ENCODE data around the gene DPP3. TPM values are rescaled to one million over a fixed set of nuclear protein-coding genes. Genes with fewer than 3 reads are reported as not detected.

The DPP3 gene
- total and polyA plus RNA-seq, 7 experiments from 2014 or later = 15.8 to 75.7 (median 19.4) TPM

Other genes starting within 250 kb of the DPP3 start
- 10 to 100 TPM; 26.7 to 53.6 (median 41.5) TPM for gene KLC2, start 222.7 kb upstream of the DPP3 start, total RNA-seq
- gene KLC2, start 222.7 kb upstream of the DPP3 start, polyA plus RNA-seq = 1 to 10 TPM; 5.5 to 7.6 TPM
- gene RAB1B, start 211.8 kb upstream of the DPP3 start, total RNA-seq = 100 to 1,000 TPM in 1 of 5 experiments, 10 to 100 TPM in 4; 60.6 to 151 (median 70.7) TPM
- 10 to 100 TPM; 11.3 to 13.5 TPM for gene RAB1B, start 211.8 kb upstream of the DPP3 start, polyA plus RNA-seq
- 10 to 100 TPM in 1 of 5 experiments, 1 to 10 TPM in 4; 1.3 to 12.3 (median 2.9) TPM for gene CNIH2, start 202.3 kb upstream of the DPP3 start, total RNA-seq
- not detected for gene CNIH2, start 202.3 kb upstream of the DPP3 start, polyA plus RNA-seq
- gene YIF1A, start 191.3 kb upstream of the DPP3 start, total RNA-seq = 10 to 100 TPM; 25.0 to 66.2 (median 33.3) TPM
- gene YIF1A, start 191.3 kb upstream of the DPP3 start, polyA plus RNA-seq = 10 to 100 TPM; 49.3 to 49.5 TPM
- under 1 TPM in 2 of 5 experiments, not detected in 3; 0.11 to 0.29 TPM for gene TMEM151A, start 188.5 kb upstream of the DPP3 start, total RNA-seq
- not detected for gene TMEM151A, start 188.5 kb upstream of the DPP3 start, polyA plus RNA-seq
- gene CD248, start 163.4 kb upstream of the DPP3 start, total RNA-seq = 1 to 10 TPM in 4 of 5 experiments, under 1 TPM in 1; 0.36 to 4.6 (median 1.8) TPM
- gene CD248, start 163.4 kb upstream of the DPP3 start, polyA plus RNA-seq = 10 to 100 TPM; 10.6 to 10.9 TPM
- gene RIN1, start 144.0 kb upstream of the DPP3 start, total RNA-seq = 10 to 100 TPM in 3 of 5 experiments, 1 to 10 TPM in 2; 1.4 to 22.9 (median 12.3) TPM
- 1 to 10 TPM; 2.6 to 9.1 TPM for gene RIN1, start 144.0 kb upstream of the DPP3 start, polyA plus RNA-seq
- 10 to 100 TPM; 35.9 to 50.8 (median 48.4) TPM for gene BRMS1, start 135.3 kb upstream of the DPP3 start, total RNA-seq
- 10 to 100 TPM; 56.7 to 73.5 TPM for gene BRMS1, start 135.3 kb upstream of the DPP3 start, polyA plus RNA-seq
- gene B4GAT1, start 132.8 kb upstream of the DPP3 start, total RNA-seq = 10 to 100 TPM in 2 of 5 experiments, 1 to 10 TPM in 3; 2.2 to 11.8 (median 7.6) TPM
- 10 to 100 TPM; 13.5 to 18.2 TPM for gene B4GAT1, start 132.8 kb upstream of the DPP3 start, polyA plus RNA-seq
- 10 to 100 TPM in 3 of 5 experiments, 1 to 10 TPM in 2; 6.0 to 18.9 (median 12.0) TPM for gene SLC29A2, start 108.7 kb upstream of the DPP3 start, total RNA-seq
- gene SLC29A2, start 108.7 kb upstream of the DPP3 start, polyA plus RNA-seq = 1 to 10 TPM; 2.7 to 6.2 TPM
- under 1 TPM in 1 of 5 experiments, not detected in 4; 0.53 TPM for gene NPAS4, start 59.4 kb upstream of the DPP3 start, total RNA-seq
- gene NPAS4, start 59.4 kb upstream of the DPP3 start, polyA plus RNA-seq = not detected
- 10 to 100 TPM; 23.5 to 64.1 (median 24.0) TPM for gene MRPL11, start 41.6 kb upstream of the DPP3 start, total RNA-seq
- 10 to 100 TPM; 83.2 to 89.3 TPM for gene MRPL11, start 41.6 kb upstream of the DPP3 start, polyA plus RNA-seq
- 10 to 100 TPM; 10.6 to 27.3 (median 18.6) TPM for gene PELI3, start 13.5 kb upstream of the DPP3 start, total RNA-seq
- gene PELI3, start 13.5 kb upstream of the DPP3 start, polyA plus RNA-seq = 1 to 10 TPM; 5.2 to 8.4 TPM
- 10 to 100 TPM; 16.9 to 38.2 (median 23.6) TPM for gene BBS1, start 30.2 kb downstream of the DPP3 start, total RNA-seq
- 10 to 100 TPM in 1 of 2 donors, 1 to 10 TPM in 1; 9.6 to 13.9 TPM for gene BBS1, start 30.2 kb downstream of the DPP3 start, polyA plus RNA-seq
- gene ZDHHC24, start 65.6 kb downstream of the DPP3 start, total RNA-seq = 10 to 100 TPM; 14.5 to 24.5 (median 19.2) TPM
- gene ZDHHC24, start 65.6 kb downstream of the DPP3 start, polyA plus RNA-seq = 10 to 100 TPM in 1 of 2 donors, 1 to 10 TPM in 1; 7.8 to 11.8 TPM
- gene ACTN3, start 66.5 kb downstream of the DPP3 start, total RNA-seq = under 1 TPM in 1 of 5 experiments, not detected in 4; 0.32 TPM
- not detected for gene ACTN3, start 66.5 kb downstream of the DPP3 start, polyA plus RNA-seq
- 10 to 100 TPM in 4 of 5 experiments, 1 to 10 TPM in 1; 2.3 to 49.7 (median 21.1) TPM for gene CTSF, start 88.2 kb downstream of the DPP3 start, total RNA-seq
- 10 to 100 TPM; 27.3 to 28.8 TPM for gene CTSF, start 88.2 kb downstream of the DPP3 start, polyA plus RNA-seq
- gene CCDC87, start 112.6 kb downstream of the DPP3 start, total RNA-seq = 1 to 10 TPM in 2 of 5 experiments, under 1 TPM in 2, not detected in 1; 0.11 to 1.2 (median 0.60) TPM
- gene CCDC87, start 112.6 kb downstream of the DPP3 start, polyA plus RNA-seq = not detected
- 10 to 100 TPM; 32.8 to 63.5 (median 42.5) TPM for gene CCS, start 112.8 kb downstream of the DPP3 start, total RNA-seq
- 10 to 100 TPM; 42.4 to 52.3 TPM for gene CCS, start 112.8 kb downstream of the DPP3 start, polyA plus RNA-seq
- 100 to 1,000 TPM; 165 to 543 (median 192) TPM for gene RBM14, start 136.2 kb downstream of the DPP3 start, total RNA-seq
- gene RBM14, start 136.2 kb downstream of the DPP3 start, polyA plus RNA-seq = 100 to 1,000 TPM in 1 of 2 donors, 10 to 100 TPM in 1; 76.9 to 107 TPM
- 100 to 1,000 TPM; 139 to 239 (median 198) TPM for gene RBM4, start 158.3 kb downstream of the DPP3 start, total RNA-seq
- gene RBM4, start 158.3 kb downstream of the DPP3 start, polyA plus RNA-seq = 100 to 1,000 TPM; 266 to 284 TPM
- gene RBM4B, start 197.5 kb downstream of the DPP3 start, total RNA-seq = 10 to 100 TPM in 4 of 5 experiments, 1 to 10 TPM in 1; 9.8 to 27.2 (median 19.7) TPM
- gene RBM4B, start 197.5 kb downstream of the DPP3 start, polyA plus RNA-seq = 10 to 100 TPM; 12.3 to 23.3 TPM
- under 1 TPM in 3 of 5 experiments, not detected in 2; 0.02 to 0.98 (median 0.03) TPM for gene SPTBN2, start 248.8 kb downstream of the DPP3 start, total RNA-seq
- under 1 TPM in 1 of 2 donors, not detected in 1; 0.22 TPM for gene SPTBN2, start 248.8 kb downstream of the DPP3 start, polyA plus RNA-seq